ENCODE results near the gene TNP2.

DNA sequence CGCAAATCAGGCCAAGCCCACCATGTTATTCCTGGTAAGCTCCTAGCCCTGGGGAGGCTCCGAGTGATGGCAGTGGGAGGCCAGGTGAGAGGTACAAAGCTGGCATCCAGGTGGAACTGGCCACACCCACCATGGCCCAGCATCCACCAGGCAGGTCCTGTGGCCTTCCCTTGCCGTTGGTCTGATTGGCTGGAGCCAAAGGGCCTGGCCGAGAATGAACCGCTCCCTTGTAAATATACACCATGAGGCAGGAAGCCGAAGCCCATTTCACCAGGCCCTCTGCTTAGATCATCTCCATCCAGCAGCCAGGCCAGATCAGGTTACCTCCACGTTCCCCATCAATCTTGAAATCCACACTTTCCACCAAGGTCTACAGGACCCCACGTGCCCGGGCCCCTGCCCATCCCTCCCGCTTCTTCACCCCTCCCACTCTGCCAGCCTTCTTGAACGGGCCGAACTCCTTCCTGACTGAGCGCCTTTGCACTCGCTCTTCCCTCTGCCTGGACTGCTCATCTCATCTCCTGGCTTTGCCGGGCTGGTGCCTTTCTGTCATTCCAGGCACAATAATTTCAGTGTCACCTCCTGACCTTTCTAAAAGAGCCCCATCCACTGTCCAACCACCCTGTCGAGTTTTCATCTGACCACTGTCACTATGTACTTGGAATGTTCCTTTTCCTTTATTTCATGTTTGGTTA lies 18.9 kb downstream of the TNP2 start:
- TF ChIP-seq POLR2AphosphoS5 (IDR thresholded peaks at IDR 0.05; ENCODE audit: insufficient read depth, low read depth, low read length) (no peak), EZH2 (IDR thresholded peaks at IDR 0.05; ENCODE audit: borderline replicate concordance, low read depth, low read length, severe bottlenecking) (no peak), POLR2A (IDR thresholded peaks at IDR 0.05; ENCODE audit: low read depth, low read length) (no peak), FOS (IDR thresholded peaks at IDR 0.05; ENCODE audit: borderline replicate concordance, insufficient read depth, low read length) (no peak), GATA2 (IDR thresholded peaks at IDR 0.05; ENCODE audit: insufficient read depth, insufficient read length, low read depth, low read length) (no peak), JUN (IDR thresholded peaks at IDR 0.05; ENCODE audit: borderline replicate concordance, insufficient read depth, insufficient read length, low read depth) (no peak)
- TF ChIP-seq, protein P1, sequence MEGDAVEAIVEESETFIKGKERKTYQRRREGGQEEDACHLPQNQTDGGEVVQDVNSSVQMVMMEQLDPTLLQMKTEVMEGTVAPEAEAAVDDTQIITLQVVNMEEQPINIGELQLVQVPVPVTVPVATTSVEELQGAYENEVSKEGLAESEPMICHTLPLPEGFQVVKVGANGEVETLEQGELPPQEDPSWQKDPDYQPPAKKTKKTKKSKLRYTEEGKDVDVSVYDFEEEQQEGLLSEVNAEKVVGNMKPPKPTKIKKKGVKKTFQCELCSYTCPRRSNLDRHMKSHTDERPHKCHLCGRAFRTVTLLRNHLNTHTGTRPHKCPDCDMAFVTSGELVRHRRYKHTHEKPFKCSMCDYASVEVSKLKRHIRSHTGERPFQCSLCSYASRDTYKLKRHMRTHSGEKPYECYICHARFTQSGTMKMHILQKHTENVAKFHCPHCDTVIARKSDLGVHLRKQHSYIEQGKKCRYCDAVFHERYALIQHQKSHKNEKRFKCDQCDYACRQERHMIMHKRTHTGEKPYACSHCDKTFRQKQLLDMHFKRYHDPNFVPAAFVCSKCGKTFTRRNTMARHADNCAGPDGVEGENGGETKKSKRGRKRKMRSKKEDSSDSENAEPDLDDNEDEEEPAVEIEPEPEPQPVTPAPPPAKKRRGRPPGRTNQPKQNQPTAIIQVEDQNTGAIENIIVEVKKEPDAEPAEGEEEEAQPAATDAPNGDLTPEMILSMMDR (IDR thresholded peaks at IDR 0.05; ENCODE audit: extremely low read depth in 1 of 2, insufficient read depth in 1 of 2, low read depth in 1 of 2, low read length in 2 of 2): no peak
- TF ChIP-seq, protein P2, sequence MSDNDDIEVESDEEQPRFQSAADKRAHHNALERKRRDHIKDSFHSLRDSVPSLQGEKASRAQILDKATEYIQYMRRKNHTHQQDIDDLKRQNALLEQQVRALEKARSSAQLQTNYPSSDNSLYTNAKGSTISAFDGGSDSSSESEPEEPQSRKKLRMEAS (IDR thresholded peaks at IDR 0.05; ENCODE audit: insufficient read depth, insufficient read length): no peak
